ENCODE data around the gene PCK1. TPM values are rescaled to one million over a fixed set of nuclear protein-coding genes. Genes with fewer than 3 reads are reported as not detected.

The PCK1 gene
- polyA plus RNA-seq, 1 experiment = not detected

- TF ChIP-seq CTCF (IDR thresholded peaks at IDR 0.05; ENCODE audit: low read depth, low read length) = no peak
- Histone ChIP-seq H3K9me3 (ENCODE audit: control insufficient read depth, insufficient read depth, low read length) (no peaks in the 10 kb centered on the region), H3K4me3 (ENCODE audit: low read depth, low read length) (no peak overlapping the region), H3K27me3 (ENCODE audit: control insufficient read depth, insufficient read depth, low read length) (no peaks in the 10 kb centered on the region), H3K27ac (ENCODE audit: low read depth, low read length) (no peak overlapping the region)
- DNase-seq (ENCODE audit: low read depth, low spot score) = no peak
- ChIA-PET CTCF (interaction anchor here (0.6 kb wide), 1 partner anchor 680 kb away, joined by 3 read pairs; no protein-coding TSS in a partner anchor), POLR2A (no interaction called here)
These were observed 32.8 kb upstream of the PCK1 start for GRCh38 chr20:57528148-57528547.

GRCh38 chr20:57529160-57529585, 31.7 kb upstream of the PCK1 start:
- ChIA-PET CTCF (no interaction called here), POLR2A (no interaction called here)
- no peak for DNase-seq (ENCODE audit: low read depth, low spot score)
- H3K27me3 ChIP-seq (ENCODE audit: control insufficient read depth, insufficient read depth, low read length) = peaks cover 3% of the 10 kb centered on the region
- no peak for TF ChIP-seq CTCF (IDR thresholded peaks at IDR 0.05; ENCODE audit: low read depth, low read length)
- H3K9me3 ChIP-seq (ENCODE audit: control insufficient read depth, insufficient read depth, low read length) = no peaks in the 10 kb centered on the region
- H3K27ac ChIP-seq (ENCODE audit: low read depth, low read length) = no peak overlapping the region
- no peak overlapping the region for H3K4me3 ChIP-seq (ENCODE audit: low read depth, low read length)

GRCh38 chr20:57529810-57530209, 31.1 kb upstream of the PCK1 start:
- H3K27ac ChIP-seq (ENCODE audit: low read depth, low read length) = no peak overlapping the region
- peaks cover 3% of the 10 kb centered on the region for H3K27me3 ChIP-seq (ENCODE audit: control insufficient read depth, insufficient read depth, low read length)
- TF ChIP-seq CTCF (IDR thresholded peaks at IDR 0.05; ENCODE audit: low read depth, low read length) = no peak
- POLR2A ChIA-PET = no interaction called here
- no peaks in the 10 kb centered on the region for H3K9me3 ChIP-seq (ENCODE audit: control insufficient read depth, insufficient read depth, low read length)
- CTCF ChIA-PET = interaction anchor here (0.6 kb wide), 1 partner anchor 1690 kb away, joined by 3 read pairs; no protein-coding TSS in a partner anchor
- no peak overlapping the region for H3K4me3 ChIP-seq (ENCODE audit: low read depth, low read length)
- no peak for DNase-seq (ENCODE audit: low read depth, low spot score)

- TF ChIP-seq CTCF (IDR thresholded peaks at IDR 0.05; ENCODE audit: low read depth, low read length) = no peak
- Histone ChIP-seq H3K27me3 (ENCODE audit: control insufficient read depth, insufficient read depth, low read length) (peaks cover 4% of the 10 kb centered on the region), H3K9me3 (ENCODE audit: control insufficient read depth, insufficient read depth, low read length) (no peaks in the 10 kb centered on the region), H3K27ac (ENCODE audit: low read depth, low read length) (no peak overlapping the region), H3K4me3 (ENCODE audit: low read depth, low read length) (no peak overlapping the region)
- POLR2A ChIA-PET = no interaction called here
- CTCF ChIA-PET = interaction anchor here (0.6 kb wide), 1 partner anchor 1690 kb away, joined by 3 read pairs; no protein-coding TSS in a partner anchor
- DNase-seq (ENCODE audit: low read depth, low spot score) = no peak
These were observed 30.5 kb upstream of the PCK1 start for GRCh38 chr20:57530327-57530981.

- no peak for TF ChIP-seq CTCF (IDR thresholded peaks at IDR 0.05; ENCODE audit: low read depth, low read length)
- DNase-seq (ENCODE audit: low read depth, low spot score) = no peak
- Histone ChIP-seq H3K27ac (ENCODE audit: low read depth, low read length) (no peak overlapping the region), H3K9me3 (ENCODE audit: control insufficient read depth, insufficient read depth, low read length) (no peaks in the 10 kb centered on the region), H3K4me3 (ENCODE audit: low read depth, low read length) (no peak overlapping the region), H3K27me3 (ENCODE audit: control insufficient read depth, insufficient read depth, low read length) (peaks cover 5% of the 10 kb centered on the region)
- ChIA-PET CTCF (no interaction called here), POLR2A (no interaction called here)
These were observed 28.8 kb upstream of the PCK1 start for GRCh38 chr20:57532104-57532503.
